MM.1S (cell line): Measurements from ENCODE around the gene BPHL.

Experiments
- DNase-seq: peaks from one replicate; pipeline ENCODE4 v3.0.0-alpha.2; 2015
- H2AFZ ChIP-seq: fragments of 300-600 bp; sonication (generic); 2 replicates; pipeline ENCODE4 v1.6.0; 2016; ENCODE audit warnings: antibody characterized with exemption, low read length
- H3F3A ChIP-seq: fragments of 300-600 bp; sonication (generic); 2 replicates; pipeline ENCODE4 v1.6.1; 2016; ENCODE audit warnings: mild to moderate bottlenecking, antibody characterized with exemption, low read length, moderate library complexity, mixed read lengths; ENCODE audit not compliant: insufficient read depth
- H3K27ac ChIP-seq: fragments of 300-600 bp; sonication (generic); 2 replicates; pipeline ENCODE4 v1.5.1; 2016; ENCODE audit warnings: mild to moderate bottlenecking, low read length
- H3K27me3 ChIP-seq: fragments of 300-600 bp; sonication (generic); replicated peaks from 2 replicates; pipeline ENCODE4 v1.6.0; 2016; ENCODE audit warnings: low read length; ENCODE audit not compliant: insufficient read depth
- H3K36me3 ChIP-seq: fragments of 300-600 bp; sonication (generic); replicated peaks from 2 replicates; pipeline ENCODE4 v1.6.1; 2016; ENCODE audit warnings: mild to moderate bottlenecking, low read length, mixed read lengths; ENCODE audit not compliant: insufficient read depth
- H3K4me1 ChIP-seq: fragments of 300-600 bp; sonication (generic); 2 replicates; pipeline ENCODE4 v1.6.1; 2016; ENCODE audit warnings: low read length, mixed read lengths
- H3K4me2 ChIP-seq: fragments of 300-600 bp; sonication (generic); 2 replicates; pipeline ENCODE4 v1.6.0; 2016; ENCODE audit warnings: low read depth, low read length
- H3K4me3 ChIP-seq: fragments of 300-600 bp; sonication (generic); 2 replicates; pipeline ENCODE4 v1.5.1; 2016; ENCODE audit warnings: low read length, mixed read lengths
- H3K79me2 ChIP-seq: fragments of 300-600 bp; sonication (generic); 2 replicates; pipeline ENCODE4 v1.6.1; 2016; ENCODE audit warnings: mixed run types, low read length, mixed read lengths
- H3K9ac ChIP-seq: fragments of 300-600 bp; sonication (generic); 2 replicates; pipeline ENCODE4 v1.6.1; 2016; ENCODE audit warnings: low read length, mixed read lengths
- H3K9me2 ChIP-seq: fragments of 300-600 bp; sonication (generic); replicated peaks from 2 replicates; pipeline ENCODE4 v1.6.1; 2016; ENCODE audit warnings: mild to moderate bottlenecking, low read length, mixed read lengths; ENCODE audit not compliant: insufficient read depth
- H3K9me3 ChIP-seq: fragments of 300-600 bp; sonication (generic); replicated peaks from 2 replicates; pipeline ENCODE4 v1.6.1; 2016; ENCODE audit warnings: mild to moderate bottlenecking, low read length, mixed read lengths; ENCODE audit not compliant: insufficient read depth
- H4K20me1 ChIP-seq: fragments of 300-600 bp; sonication (generic); 2 replicates; pipeline ENCODE4 v1.6.1; 2016; ENCODE audit warnings: mild to moderate bottlenecking, low read length, moderate library complexity, mixed read lengths; ENCODE audit not compliant: insufficient read depth
- CTCF ChIP-seq: fragments of 300-600 bp; sonication (generic); IDR thresholded peaks from 2 replicates; pipeline ENCODE4 v1.5.1; 2016; ENCODE audit warnings: antibody characterized with exemption, low read length, mixed read lengths
- EZH2 ChIP-seq: fragments of 300-600 bp; sonication (generic); optimal IDR thresholded peaks from 2 replicates; pipeline ENCODE3; 2017; ENCODE audit warnings: low read depth, mild to moderate bottlenecking, antibody characterized with exemption, low read length, mixed read lengths
- EZH2phosphoT487 ChIP-seq: fragments of 300-600 bp; sonication (generic); IDR thresholded peaks from 2 replicates; pipeline ENCODE4 v1.6.1; 2018; ENCODE audit warnings: antibody characterized with exemption, low read length

The BPHL gene

GRCh38 chr6:3085074-3085473, 33.4 kb upstream of the BPHL start:
- H3K36me3 ChIP-seq = peaks cover 37% of the 10 kb centered on the region
- H3F3A ChIP-seq = peaks cover 3% of the 10 kb centered on the region; the same call in 1 of the 2 replicates
- no peaks in the 10 kb centered on the region for H4K20me1 ChIP-seq
- H3K27me3 ChIP-seq = no peaks in the 10 kb centered on the region
- no peak overlapping the region for H3K27ac ChIP-seq
- DNase-seq = no peak
- no peak overlapping the region for H3K9ac ChIP-seq
- H3K4me3 ChIP-seq = no peak overlapping the region
- H3K4me2 ChIP-seq = no peak overlapping the region
- no peaks in the 10 kb centered on the region for H3K79me2 ChIP-seq
- no peaks in the 10 kb centered on the region for H3K9me2 ChIP-seq
- no peak overlapping the region for H2AFZ ChIP-seq
- no peaks in the 10 kb centered on the region for H3K4me1 ChIP-seq
- TF ChIP-seq EZH2 (no peak), EZH2phosphoT487 (no peak), CTCF (no peak)
- 0 out of 2 replicates have a peak, but pooled peaks cover 3% of the 10 kb centered on the region for H3K9me3 ChIP-seq

- Histone ChIP-seq H3F3A (peaks cover 3% of the 10 kb centered on the region; the same call in 1 of the 2 replicates), H4K20me1 (no peaks in the 10 kb centered on the region), H3K27me3 (no peaks in the 10 kb centered on the region), H3K27ac (no peak overlapping the region), H3K36me3 (peaks cover 34% of the 10 kb centered on the region), H3K79me2 (no peaks in the 10 kb centered on the region), H3K9ac (no peak overlapping the region), H3K9me2 (no peaks in the 10 kb centered on the region), H3K4me1 (no peaks in the 10 kb centered on the region), H3K4me2 (no peak overlapping the region), H3K4me3 (no peak overlapping the region), H3K9me3 (0 out of 2 replicates have a peak, but pooled peaks cover 4% of the 10 kb centered on the region), H2AFZ (no peak overlapping the region)
- DNase-seq = no peak
- no peak for TF ChIP-seq CTCF
- no peak for TF ChIP-seq EZH2
Observed at GRCh38 chr6:3086282-3086946, 32.1 kb upstream of the BPHL start.

- Histone ChIP-seq H3K9me3 (0 out of 2 replicates have a peak, but pooled peaks cover 4% of the 10 kb centered on the region), H2AFZ (no peak overlapping the region), H3K27me3 (no peaks in the 10 kb centered on the region), H3K4me1 (no peaks in the 10 kb centered on the region), H3F3A (peaks cover 3% of the 10 kb centered on the region; the same call in 1 of the 2 replicates), H3K4me2 (no peak overlapping the region), H4K20me1 (no peaks in the 10 kb centered on the region), H3K9ac (no peak overlapping the region), H3K9me2 (no peaks in the 10 kb centered on the region), H3K4me3 (no peak overlapping the region), H3K36me3 (peaks cover 34% of the 10 kb centered on the region), H3K27ac (no peak overlapping the region), H3K79me2 (no peaks in the 10 kb centered on the region)
- no peak for TF ChIP-seq EZH2
- TF ChIP-seq CTCF = no peak
- no peak for DNase-seq
Observed at GRCh38 chr6:3088446-3088845, 30.1 kb upstream of the BPHL start.
